Neural cell (in vitro differentiated cells): Measurements from ENCODE around the gene ALS2. TPM values are rescaled to one million over a fixed set of nuclear protein-coding genes. Genes with fewer than 3 reads are reported as not detected.
"Not testable (repeated sequence)": the region's sequence is repeated elsewhere in the genome, so short reads cannot be mapped to it uniquely, and the experiment has no call there.

Experiments
- H2AFZ ChIP-seq: fragments of 200-600, 300-800 bp; sonication (generic), shearing (Covaris generic); 2 replicates; pipeline ENCODE4 v1.6.0; 2014; ENCODE audit warnings: low read depth, mild to moderate bottlenecking, antibody characterized with exemption, low read length, moderate library complexity
- H3F3A ChIP-seq: fragments of 200-600 bp; shearing (Covaris generic); 2 replicates; pipeline ENCODE4 v1.6.1; 2016; ENCODE audit warnings: mild to moderate bottlenecking, moderate library complexity, mixed read lengths, antibody characterized with exemption, low read length; ENCODE audit not compliant: insufficient read depth, poor library complexity, severe bottlenecking
- H3K27ac ChIP-seq: fragments of 200-600, 300-800 bp; sonication (generic), shearing (Covaris generic); 2 replicates; pipeline ENCODE4 v1.5.1; 2014; ENCODE audit warnings: mild to moderate bottlenecking, low read length, moderate library complexity
- H3K27me3 ChIP-seq: fragments of 300-800, 200-600 bp; sonication (generic), shearing (Covaris generic); 2 replicates; pipeline ENCODE4 v1.6.0; 2014; ENCODE audit warnings: mild to moderate bottlenecking, low read depth, low read length, moderate library complexity; ENCODE audit not compliant: insufficient read depth
- H3K36me3 ChIP-seq: fragments of 300-800, 200-600 bp; sonication (generic), shearing (Covaris generic); 2 replicates; pipeline ENCODE4 v1.5.1; 2014; ENCODE audit warnings: mild to moderate bottlenecking, antibody characterized with exemption, low read length, moderate library complexity; ENCODE audit not compliant: insufficient read depth
- H3K4me2 ChIP-seq: fragments of 300-800, 200-600 bp; sonication (generic), shearing (Covaris generic); 2 replicates; pipeline ENCODE4 v1.6.0; 2014; ENCODE audit warnings: mild to moderate bottlenecking, low read length
- H3K4me3 ChIP-seq: fragments of 300-800, 200-600 bp; sonication (generic), shearing (Covaris generic); 2 replicates; pipeline ENCODE4 v1.5.1; 2014; ENCODE audit warnings: mild to moderate bottlenecking, low read length, moderate library complexity
- H3K79me2 ChIP-seq: fragments of 200-600 bp; shearing (Covaris generic); replicated peaks from 2 replicates; pipeline ENCODE4 v1.6.0; 2014; ENCODE audit warnings: mild to moderate bottlenecking, low read length, moderate library complexity; ENCODE audit not compliant: insufficient read depth
- H3K9ac ChIP-seq: fragments of 300-800, 200-600 bp; sonication (generic), shearing (Covaris generic); 2 replicates; pipeline ENCODE4 v1.6.1; 2016; ENCODE audit warnings: mild to moderate bottlenecking, low read length, mixed read lengths
- H3K9me2 ChIP-seq: fragments of 200-600 bp; shearing (Covaris generic); 2 replicates; pipeline ENCODE4 v1.6.1; 2016; ENCODE audit warnings: mild to moderate bottlenecking, low read length, mixed read lengths; ENCODE audit not compliant: insufficient read depth
- H3K9me3 ChIP-seq: fragments of 200-600, 300-800 bp; sonication (generic), shearing (Covaris generic); 2 replicates; pipeline ENCODE4 v1.6.1; 2016; ENCODE audit warnings: mild to moderate bottlenecking, mixed run types, low read length, moderate library complexity, mixed read lengths
- H4K20me1 ChIP-seq: fragments of 200-600 bp; shearing (Covaris generic); 2 replicates; pipeline ENCODE4 v1.6.1; 2016; ENCODE audit warnings: mild to moderate bottlenecking, mixed run types; ENCODE audit not compliant: insufficient read depth
- EP300 ChIP-seq: fragments of 450-650 bp; conservative IDR thresholded peaks from 2 replicates; pipeline ENCODE4 v1.6.1; 2014; ENCODE audit warnings: antibody characterized with exemption, mild to moderate bottlenecking, moderate library complexity; ENCODE audit not compliant: poor library complexity, severe bottlenecking
- EZH2 ChIP-seq: fragments of 200-600, 300-800 bp; shearing (Covaris generic), sonication (generic); IDR thresholded peaks from 2 replicates; pipeline ENCODE4 v1.6.1; 2014; ENCODE audit warnings: antibody characterized with exemption, low read length, borderline replicate concordance, mild to moderate bottlenecking; ENCODE audit not compliant: insufficient read depth, poor library complexity, severe bottlenecking
- MXI1 ChIP-seq: fragments of 450-650 bp; conservative IDR thresholded peaks from 2 replicates; pipeline ENCODE4 v1.6.1; 2014; ENCODE audit warnings: antibody characterized with exemption, mild to moderate bottlenecking; ENCODE audit not compliant: poor library complexity, severe bottlenecking
- POLR2AphosphoS5 ChIP-seq: IDR thresholded peaks from 2 replicates; pipeline ENCODE4 v1.6.1; 2012
- RAD21 ChIP-seq: fragments of 450-650 bp; conservative IDR thresholded peaks from 2 replicates; pipeline ENCODE4 v1.6.1; 2014; ENCODE audit warnings: antibody characterized with exemption, mild to moderate bottlenecking, moderate library complexity
- SMC3 ChIP-seq: fragments of 450-650 bp; conservative IDR thresholded peaks from 2 replicates; pipeline ENCODE4 v1.6.1; 2014; ENCODE audit warnings: antibody characterized with exemption, mild to moderate bottlenecking, moderate library complexity; ENCODE audit not compliant: poor library complexity
- TAF1 ChIP-seq: IDR thresholded peaks from 2 replicates; pipeline ENCODE4 v1.6.1; 2012; ENCODE audit warnings: low read depth
- polyA plus RNA-seq: library from polyadenylated mRNA; depleted of rRNA; stranded (reverse); fragments of >200 nt; gene quantifications from 2 replicates; pipeline ENCODE4 v1.2.3, GENCODE V29; 2014
- TF ChIP-seq, protein P1 (sequence below): IDR thresholded peaks from 2 replicates; pipeline ENCODE4 v1.6.1; 2012; ENCODE audit warnings: borderline replicate concordance
- TF ChIP-seq, protein P2 (sequence below): fragments of 450-650 bp; IDR thresholded peaks from 2 replicates; pipeline ENCODE4 v1.5.1; 2014; ENCODE audit warnings: antibody characterized with exemption, mild to moderate bottlenecking, moderate library complexity; ENCODE audit not compliant: poor library complexity, severe bottlenecking

Gene ALS2
- polyA plus RNA-seq, 1 donor from 2014 or later: 26.3 TPM

DNA sequence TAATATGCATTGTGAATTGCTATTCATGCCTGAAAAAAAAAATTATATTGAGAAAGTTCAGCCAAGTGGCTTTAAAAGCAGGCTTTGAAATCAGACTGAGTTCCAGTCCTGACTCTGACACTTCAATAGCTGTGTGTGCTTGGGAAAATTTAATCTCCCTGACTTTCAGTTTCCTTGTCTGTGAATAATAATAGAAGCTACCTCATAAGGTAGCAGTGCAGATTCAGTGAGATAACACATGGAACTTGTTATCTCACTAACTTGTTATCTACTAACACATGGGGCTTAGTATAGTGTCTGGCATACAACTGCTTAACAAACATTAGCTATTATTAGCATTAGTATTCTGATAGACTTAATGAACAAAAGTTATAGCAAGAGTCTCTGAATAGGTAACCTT is 14.9 kb downstream of the ALS2 start:
- no peaks in the 10 kb centered on the region for H4K20me1 ChIP-seq
- H3K9ac ChIP-seq: no peak overlapping the region
- no peaks in the 10 kb centered on the region for H3K36me3 ChIP-seq

DNA sequence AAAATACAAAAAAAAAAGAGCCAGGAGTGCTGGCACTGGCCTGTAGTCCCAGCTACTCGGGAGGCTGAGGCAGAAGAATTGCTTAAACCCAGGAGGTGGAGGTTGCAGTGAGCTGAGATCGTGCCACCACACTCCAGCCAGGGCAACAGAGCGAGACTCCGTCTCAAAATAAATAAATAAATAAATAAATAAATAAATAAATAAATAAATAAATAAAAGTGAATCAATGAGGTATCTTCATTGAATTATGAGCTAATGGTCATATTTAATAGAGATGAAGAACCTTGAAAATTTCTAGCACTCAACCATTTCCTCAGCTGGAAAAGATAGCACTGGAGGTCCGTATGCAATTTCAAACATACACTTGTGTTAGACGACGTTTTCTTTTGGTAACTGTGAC is 16.3 kb downstream of the ALS2 start:
- H2AFZ ChIP-seq, H3K4me3 ChIP-seq, H3K9ac ChIP-seq, H3K27me3 ChIP-seq, H3K36me3 ChIP-seq, H3K79me2 ChIP-seq, H3K27ac ChIP-seq, H3K9me3 ChIP-seq, H3F3A ChIP-seq, H3K4me2 ChIP-seq, H4K20me1 ChIP-seq, H3K9me2 ChIP-seq: not testable (repeated sequence)

More for the DNA sequence above, 14.9 kb downstream of the ALS2 start:
- H3K27me3 ChIP-seq: no peaks in the 10 kb centered on the region
- H3K79me2 ChIP-seq: no peaks in the 10 kb centered on the region
- TF ChIP-seq TAF1: no peak
- TF ChIP-seq, protein P1, sequence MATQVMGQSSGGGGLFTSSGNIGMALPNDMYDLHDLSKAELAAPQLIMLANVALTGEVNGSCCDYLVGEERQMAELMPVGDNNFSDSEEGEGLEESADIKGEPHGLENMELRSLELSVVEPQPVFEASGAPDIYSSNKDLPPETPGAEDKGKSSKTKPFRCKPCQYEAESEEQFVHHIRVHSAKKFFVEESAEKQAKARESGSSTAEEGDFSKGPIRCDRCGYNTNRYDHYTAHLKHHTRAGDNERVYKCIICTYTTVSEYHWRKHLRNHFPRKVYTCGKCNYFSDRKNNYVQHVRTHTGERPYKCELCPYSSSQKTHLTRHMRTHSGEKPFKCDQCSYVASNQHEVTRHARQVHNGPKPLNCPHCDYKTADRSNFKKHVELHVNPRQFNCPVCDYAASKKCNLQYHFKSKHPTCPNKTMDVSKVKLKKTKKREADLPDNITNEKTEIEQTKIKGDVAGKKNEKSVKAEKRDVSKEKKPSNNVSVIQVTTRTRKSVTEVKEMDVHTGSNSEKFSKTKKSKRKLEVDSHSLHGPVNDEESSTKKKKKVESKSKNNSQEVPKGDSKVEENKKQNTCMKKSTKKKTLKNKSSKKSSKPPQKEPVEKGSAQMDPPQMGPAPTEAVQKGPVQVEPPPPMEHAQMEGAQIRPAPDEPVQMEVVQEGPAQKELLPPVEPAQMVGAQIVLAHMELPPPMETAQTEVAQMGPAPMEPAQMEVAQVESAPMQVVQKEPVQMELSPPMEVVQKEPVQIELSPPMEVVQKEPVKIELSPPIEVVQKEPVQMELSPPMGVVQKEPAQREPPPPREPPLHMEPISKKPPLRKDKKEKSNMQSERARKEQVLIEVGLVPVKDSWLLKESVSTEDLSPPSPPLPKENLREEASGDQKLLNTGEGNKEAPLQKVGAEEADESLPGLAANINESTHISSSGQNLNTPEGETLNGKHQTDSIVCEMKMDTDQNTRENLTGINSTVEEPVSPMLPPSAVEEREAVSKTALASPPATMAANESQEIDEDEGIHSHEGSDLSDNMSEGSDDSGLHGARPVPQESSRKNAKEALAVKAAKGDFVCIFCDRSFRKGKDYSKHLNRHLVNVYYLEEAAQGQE: no peak
- no peak for TF ChIP-seq RAD21
- TF ChIP-seq, protein P2, sequence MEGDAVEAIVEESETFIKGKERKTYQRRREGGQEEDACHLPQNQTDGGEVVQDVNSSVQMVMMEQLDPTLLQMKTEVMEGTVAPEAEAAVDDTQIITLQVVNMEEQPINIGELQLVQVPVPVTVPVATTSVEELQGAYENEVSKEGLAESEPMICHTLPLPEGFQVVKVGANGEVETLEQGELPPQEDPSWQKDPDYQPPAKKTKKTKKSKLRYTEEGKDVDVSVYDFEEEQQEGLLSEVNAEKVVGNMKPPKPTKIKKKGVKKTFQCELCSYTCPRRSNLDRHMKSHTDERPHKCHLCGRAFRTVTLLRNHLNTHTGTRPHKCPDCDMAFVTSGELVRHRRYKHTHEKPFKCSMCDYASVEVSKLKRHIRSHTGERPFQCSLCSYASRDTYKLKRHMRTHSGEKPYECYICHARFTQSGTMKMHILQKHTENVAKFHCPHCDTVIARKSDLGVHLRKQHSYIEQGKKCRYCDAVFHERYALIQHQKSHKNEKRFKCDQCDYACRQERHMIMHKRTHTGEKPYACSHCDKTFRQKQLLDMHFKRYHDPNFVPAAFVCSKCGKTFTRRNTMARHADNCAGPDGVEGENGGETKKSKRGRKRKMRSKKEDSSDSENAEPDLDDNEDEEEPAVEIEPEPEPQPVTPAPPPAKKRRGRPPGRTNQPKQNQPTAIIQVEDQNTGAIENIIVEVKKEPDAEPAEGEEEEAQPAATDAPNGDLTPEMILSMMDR: no peak
- TF ChIP-seq POLR2AphosphoS5: no peak
- TF ChIP-seq SMC3: no peak
- TF ChIP-seq MXI1: no peak
- no peak for TF ChIP-seq EZH2
- TF ChIP-seq EP300: no peak
- no peaks in the 10 kb centered on the region for H3K9me2 ChIP-seq
- no peak overlapping the region for H3K4me2 ChIP-seq
- H3K27ac ChIP-seq: no peak overlapping the region
- no peak overlapping the region for H3K4me3 ChIP-seq
- no peaks in the 10 kb centered on the region for H3F3A ChIP-seq
- H2AFZ ChIP-seq: no peak overlapping the region
- no peaks in the 10 kb centered on the region for H3K9me3 ChIP-seq

DNA sequence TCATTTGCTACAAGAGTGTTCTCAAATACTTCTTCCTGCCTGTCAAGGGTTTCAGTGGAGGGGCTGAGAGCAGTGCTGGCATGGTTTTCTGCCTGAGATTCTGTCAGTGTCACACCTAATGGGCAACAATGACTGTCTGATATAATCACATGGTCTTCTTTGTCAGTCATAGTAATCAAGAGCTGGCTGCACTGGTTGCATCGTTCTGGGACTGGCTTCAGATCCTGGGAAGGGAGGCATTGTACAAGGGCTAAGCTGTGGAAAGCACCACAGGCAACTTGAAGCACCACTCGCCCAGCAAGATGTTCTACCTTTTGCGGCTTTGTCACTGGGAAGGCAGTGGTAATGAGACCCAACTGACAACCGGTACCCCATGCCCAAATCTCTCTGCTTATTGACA is 19.6 kb downstream of the ALS2 start:
- Histone ChIP-seq H3K9me2 (no peaks in the 10 kb centered on the region), H3K9ac (no peak overlapping the region), H3K27me3 (no peaks in the 10 kb centered on the region), H3K36me3 (no peaks in the 10 kb centered on the region), H2AFZ (no peak overlapping the region), H3K9me3 (no peaks in the 10 kb centered on the region), H3K27ac (no peak overlapping the region), H3K4me3 (no peak overlapping the region), H3K79me2 (no peaks in the 10 kb centered on the region), H3F3A (no peaks in the 10 kb centered on the region), H4K20me1 (no peaks in the 10 kb centered on the region), H3K4me2 (no peak overlapping the region)
- TF ChIP-seq TAF1 (no peak), RAD21 (no peak), EP300 (no peak), POLR2AphosphoS5 (no peak), MXI1 (no peak), SMC3 (no peak), EZH2 (no peak)
- TF ChIP-seq, protein P2: no peak
- TF ChIP-seq, protein P1: no peak
